Measurements from ENCODE around the gene TMPRSS15.
"Not testable (repeated sequence)": the region's sequence is repeated elsewhere in the genome, so short reads cannot be mapped to it uniquely, and the experiment has no call there.

TMPRSS15 gene

DNA sequence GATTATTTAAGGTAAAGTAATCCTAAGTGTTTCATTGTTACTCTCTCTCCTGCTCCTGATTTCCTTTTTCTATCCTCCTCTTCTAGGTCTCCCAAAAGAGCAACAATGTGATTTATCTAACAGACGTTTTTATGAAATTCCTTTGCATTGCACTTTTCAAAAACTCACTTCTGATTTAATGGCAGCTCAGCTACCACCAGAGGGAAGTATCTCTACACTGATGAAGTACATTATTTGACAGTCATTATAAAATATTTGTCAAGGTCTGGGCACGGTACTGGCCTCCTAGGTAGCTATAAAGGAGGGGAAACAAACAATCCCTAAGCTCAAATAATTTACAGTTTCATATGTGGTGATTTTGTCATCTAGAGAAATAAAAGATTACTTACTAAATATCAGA, 15.6 kb downstream of the TMPRSS15 start:
- no peak overlapping the region for H3K4me3 ChIP-seq (ENCODE audit: low read depth, low read length)
- H3K27me3 ChIP-seq (ENCODE audit: control insufficient read depth, insufficient read depth, low read length) = no peaks in the 10 kb centered on the region
- no peaks in the 10 kb centered on the region for H3K9me3 ChIP-seq (ENCODE audit: control insufficient read depth, insufficient read depth, low read length)
- no peaks in the 10 kb centered on the region for H3K4me1 ChIP-seq (ENCODE audit: control insufficient read depth, insufficient read depth, low read length)
- no peak overlapping the region for H3K9ac ChIP-seq (ENCODE audit: low read depth, low read length)
- no peaks in the 10 kb centered on the region for H3K36me3 ChIP-seq (ENCODE audit: control insufficient read depth, insufficient read depth, low read length)

DNA sequence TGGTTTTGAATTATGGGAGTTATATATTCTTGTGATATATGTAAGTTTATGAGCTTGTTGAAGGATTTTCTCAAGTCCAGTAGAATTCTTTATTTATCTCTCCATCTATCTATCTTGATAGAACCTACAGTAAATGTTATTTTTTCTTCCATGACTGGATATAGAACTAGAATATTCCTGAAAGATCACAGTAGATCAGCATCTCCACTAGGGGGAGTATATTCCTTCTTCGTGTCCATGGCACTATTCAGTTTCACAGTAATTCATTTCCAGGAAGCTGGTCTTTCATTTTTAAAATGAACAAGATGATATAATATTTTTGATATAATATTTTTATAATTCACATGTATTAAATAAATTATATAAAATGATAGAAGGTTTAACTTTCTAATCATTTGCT, 18.8 kb downstream of the TMPRSS15 start:
- Histone ChIP-seq H3K27me3 (ENCODE audit: control insufficient read depth, insufficient read depth, low read length) (no peaks in the 10 kb centered on the region), H3K4me1 (ENCODE audit: control insufficient read depth, insufficient read depth, low read length) (no peaks in the 10 kb centered on the region), H3K4me3 (ENCODE audit: low read depth, low read length) (no peak overlapping the region), H3K36me3 (ENCODE audit: control insufficient read depth, insufficient read depth, low read length) (no peaks in the 10 kb centered on the region), H3K9me3 (ENCODE audit: control insufficient read depth, insufficient read depth, low read length) (no peaks in the 10 kb centered on the region), H3K9ac (ENCODE audit: low read depth, low read length) (no peak overlapping the region)

- not testable (repeated sequence) for H3K36me3 ChIP-seq (ENCODE audit: control insufficient read depth, insufficient read depth, low read length); H3K27me3 ChIP-seq (ENCODE audit: control insufficient read depth, insufficient read depth, low read length); H3K4me1 ChIP-seq (ENCODE audit: control insufficient read depth, insufficient read depth, low read length); H3K4me3 ChIP-seq (ENCODE audit: low read depth, low read length); H3K9me3 ChIP-seq (ENCODE audit: control insufficient read depth, insufficient read depth, low read length); H3K9ac ChIP-seq (ENCODE audit: low read depth, low read length)
Measured at GRCh38 chr21:18382934-18383619, 20.5 kb downstream of the TMPRSS15 start.

GRCh38 chr21:18382141-18382540, 21.4 kb downstream of the TMPRSS15 start:
- Histone ChIP-seq H3K4me3 (ENCODE audit: low read depth, low read length) (no peak overlapping the region), H3K9me3 (ENCODE audit: control insufficient read depth, insufficient read depth, low read length) (no peaks in the 10 kb centered on the region), H3K9ac (ENCODE audit: low read depth, low read length) (no peak overlapping the region)

DNA sequence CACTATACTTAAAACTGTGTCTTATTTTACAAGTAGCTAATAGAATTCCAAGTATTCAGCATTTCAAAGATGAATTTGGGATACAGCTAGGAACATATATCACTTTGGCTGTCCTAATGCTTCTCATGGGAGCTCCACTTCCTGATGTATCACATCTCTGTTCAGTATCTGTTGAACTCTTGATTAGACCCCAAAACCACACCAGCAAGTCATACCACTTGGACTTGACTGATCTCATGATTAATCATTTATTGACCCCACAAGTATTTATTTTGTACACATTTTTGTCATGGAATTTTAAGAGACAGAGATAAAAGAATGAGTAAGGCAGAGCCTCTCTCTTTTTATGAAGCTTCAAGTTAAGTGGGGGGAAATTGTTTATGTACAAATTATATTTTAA, 30.0 kb downstream of the TMPRSS15 start:
- H3K4me1 ChIP-seq (ENCODE audit: control insufficient read depth, insufficient read depth, low read length) = no peaks in the 10 kb centered on the region
- no peaks in the 10 kb centered on the region for H3K9me3 ChIP-seq (ENCODE audit: control insufficient read depth, insufficient read depth, low read length)
- H3K9ac ChIP-seq (ENCODE audit: low read depth, low read length) = no peak overlapping the region
- no peaks in the 10 kb centered on the region for H3K27me3 ChIP-seq (ENCODE audit: control insufficient read depth, insufficient read depth, low read length)
- H3K4me3 ChIP-seq (ENCODE audit: low read depth, low read length) = no peak overlapping the region
- no peaks in the 10 kb centered on the region for H3K36me3 ChIP-seq (ENCODE audit: control insufficient read depth, insufficient read depth, low read length)

More at GRCh38 chr21:18382141-18382540, 21.4 kb downstream of the TMPRSS15 start:
- H3K36me3 ChIP-seq (ENCODE audit: control insufficient read depth, insufficient read depth, low read length) = no peaks in the 10 kb centered on the region
- no peaks in the 10 kb centered on the region for H3K27me3 ChIP-seq (ENCODE audit: control insufficient read depth, insufficient read depth, low read length)
- H3K4me1 ChIP-seq (ENCODE audit: control insufficient read depth, insufficient read depth, low read length) = no peaks in the 10 kb centered on the region

DNA sequence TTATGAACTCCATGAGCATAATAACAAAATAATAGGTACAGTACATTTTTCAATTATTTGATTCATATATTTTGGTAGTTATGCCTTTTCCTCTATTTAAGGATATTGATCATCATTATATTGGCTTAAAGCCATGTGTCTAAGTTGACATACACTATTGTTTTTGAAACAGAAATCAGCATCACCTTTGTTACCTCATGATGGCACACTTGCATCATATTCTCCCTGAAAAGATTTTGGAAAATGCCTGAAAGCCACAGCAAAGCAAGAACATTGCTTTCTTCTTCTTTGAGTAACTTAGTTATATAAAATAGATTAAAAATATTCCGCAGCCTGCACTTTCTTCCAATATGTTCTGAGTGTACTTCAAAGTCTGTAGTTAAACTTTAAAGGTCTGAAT, 33.3 kb downstream of the TMPRSS15 start:
- H3K9me3 ChIP-seq (ENCODE audit: control insufficient read depth, insufficient read depth, low read length) = no peaks in the 10 kb centered on the region
- no peaks in the 10 kb centered on the region for H3K27me3 ChIP-seq (ENCODE audit: control insufficient read depth, insufficient read depth, low read length)
- no peak overlapping the region for H3K4me3 ChIP-seq (ENCODE audit: low read depth, low read length)
- H3K36me3 ChIP-seq (ENCODE audit: control insufficient read depth, insufficient read depth, low read length) = no peaks in the 10 kb centered on the region
- no peaks in the 10 kb centered on the region for H3K4me1 ChIP-seq (ENCODE audit: control insufficient read depth, insufficient read depth, low read length)
- H3K9ac ChIP-seq (ENCODE audit: low read depth, low read length) = no peak overlapping the region

GRCh38 chr21:18369115-18369514, 34.5 kb downstream of the TMPRSS15 start:
- H3K27me3 ChIP-seq (ENCODE audit: control insufficient read depth, insufficient read depth, low read length) = no peaks in the 10 kb centered on the region
- H3K4me3 ChIP-seq (ENCODE audit: low read depth, low read length) = no peak overlapping the region
- H3K36me3 ChIP-seq (ENCODE audit: control insufficient read depth, insufficient read depth, low read length) = no peaks in the 10 kb centered on the region
- H3K4me1 ChIP-seq (ENCODE audit: control insufficient read depth, insufficient read depth, low read length) = no peaks in the 10 kb centered on the region
- H3K9ac ChIP-seq (ENCODE audit: low read depth, low read length) = no peak overlapping the region
- H3K9me3 ChIP-seq (ENCODE audit: control insufficient read depth, insufficient read depth, low read length) = no peaks in the 10 kb centered on the region

GRCh38 chr21:18368205-18368604, 35.4 kb downstream of the TMPRSS15 start:
- Histone ChIP-seq H3K9me3 (ENCODE audit: control insufficient read depth, insufficient read depth, low read length) (no peaks in the 10 kb centered on the region), H3K4me3 (ENCODE audit: low read depth, low read length) (no peak overlapping the region), H3K27me3 (ENCODE audit: control insufficient read depth, insufficient read depth, low read length) (no peaks in the 10 kb centered on the region), H3K4me1 (ENCODE audit: control insufficient read depth, insufficient read depth, low read length) (no peaks in the 10 kb centered on the region), H3K36me3 (ENCODE audit: control insufficient read depth, insufficient read depth, low read length) (no peaks in the 10 kb centered on the region), H3K9ac (ENCODE audit: low read depth, low read length) (no peak overlapping the region)

GRCh38 chr21:18356801-18357200, 46.8 kb downstream of the TMPRSS15 start:
- H3K9ac ChIP-seq (ENCODE audit: low read depth, low read length) = no peak overlapping the region
- no peaks in the 10 kb centered on the region for H3K4me1 ChIP-seq (ENCODE audit: control insufficient read depth, insufficient read depth, low read length)
- H3K27me3 ChIP-seq (ENCODE audit: control insufficient read depth, insufficient read depth, low read length) = no peaks in the 10 kb centered on the region
- H3K4me3 ChIP-seq (ENCODE audit: low read depth, low read length) = no peak overlapping the region
- no peaks in the 10 kb centered on the region for H3K36me3 ChIP-seq (ENCODE audit: control insufficient read depth, insufficient read depth, low read length)
- H3K9me3 ChIP-seq (ENCODE audit: control insufficient read depth, insufficient read depth, low read length) = no peaks in the 10 kb centered on the region

GRCh38 chr21:18354947-18355346, 48.6 kb downstream of the TMPRSS15 start:
- Histone ChIP-seq H3K9me3 (ENCODE audit: control insufficient read depth, insufficient read depth, low read length) (no peaks in the 10 kb centered on the region), H3K27me3 (ENCODE audit: control insufficient read depth, insufficient read depth, low read length) (no peaks in the 10 kb centered on the region), H3K4me1 (ENCODE audit: control insufficient read depth, insufficient read depth, low read length) (no peaks in the 10 kb centered on the region), H3K9ac (ENCODE audit: low read depth, low read length) (no peak overlapping the region), H3K4me3 (ENCODE audit: low read depth, low read length) (no peak overlapping the region), H3K36me3 (ENCODE audit: control insufficient read depth, insufficient read depth, low read length) (no peaks in the 10 kb centered on the region)

GRCh38 chr21:18350216-18350615, 53.4 kb downstream of the TMPRSS15 start:
- no peaks in the 10 kb centered on the region for H3K27me3 ChIP-seq (ENCODE audit: control insufficient read depth, insufficient read depth, low read length)
- H3K4me1 ChIP-seq (ENCODE audit: control insufficient read depth, insufficient read depth, low read length) = no peaks in the 10 kb centered on the region
- H3K36me3 ChIP-seq (ENCODE audit: control insufficient read depth, insufficient read depth, low read length) = no peaks in the 10 kb centered on the region
- no peak overlapping the region for H3K9ac ChIP-seq (ENCODE audit: low read depth, low read length)
- H3K9me3 ChIP-seq (ENCODE audit: control insufficient read depth, insufficient read depth, low read length) = no peaks in the 10 kb centered on the region
- H3K4me3 ChIP-seq (ENCODE audit: low read depth, low read length) = no peak overlapping the region

GRCh38 chr21:18349468-18349867, 54.1 kb downstream of the TMPRSS15 start:
- H3K9ac ChIP-seq (ENCODE audit: low read depth, low read length) = no peak overlapping the region
- H3K4me3 ChIP-seq (ENCODE audit: low read depth, low read length) = no peak overlapping the region
- H3K27me3 ChIP-seq (ENCODE audit: control insufficient read depth, insufficient read depth, low read length) = no peaks in the 10 kb centered on the region
- no peaks in the 10 kb centered on the region for H3K9me3 ChIP-seq (ENCODE audit: control insufficient read depth, insufficient read depth, low read length)
- no peaks in the 10 kb centered on the region for H3K36me3 ChIP-seq (ENCODE audit: control insufficient read depth, insufficient read depth, low read length)
- H3K4me1 ChIP-seq (ENCODE audit: control insufficient read depth, insufficient read depth, low read length) = no peaks in the 10 kb centered on the region

All from iPS-15b (cell line).